Activated T-helper 1 cell treated with Interleukin-2 at 50 U/mL for 16 hours (primary cell): Measurements from ENCODE around the gene PDXK.

ENCODE experiments used
- DNase-seq: peaks from one replicate; pipeline ENCODE4 v3.0.0-alpha.2; 2020; ENCODE audit warnings: low read depth

The PDXK gene

GRCh38 chr21:43781846-43782245 is 62.9 kb downstream of the PDXK start:
- DNase-seq, result no peak

GRCh38 chr21:43782431-43783097 is 63.6 kb downstream of the PDXK start:
- no peak for DNase-seq

GRCh38 chr21:43783098-43783700 is 64.3 kb downstream of the PDXK start:
- DNase-seq, result no peak

GRCh38 chr21:43785134-43785533 is 66.2 kb downstream of the PDXK start:
- DNase-seq, result no peak

- no peak for DNase-seq
These were observed 67.4 kb downstream of the PDXK start for GRCh38 chr21:43786300-43786806.

GRCh38 chr21:43786807-43787440 is 68.0 kb downstream of the PDXK start:
- no peak for DNase-seq

GRCh38 chr21:43789276-43790009 is 70.5 kb downstream of the PDXK start, which contains the start of gene RRP1:
TSS of gene RRP1 (plus strand) at chr21:43789577. CDS start at chr21:43789630, 53 bp downstream.
- peak; percentile 94 for DNase-seq

- DNase-seq, result no peak
These were observed 71.1 kb downstream of the PDXK start for GRCh38 chr21:43790010-43790524.

- DNase-seq, result no peak
These were observed 73.5 kb downstream of the PDXK start for GRCh38 chr21:43792406-43792805.

- DNase-seq, result no peak
These were observed 74.3 kb downstream of the PDXK start for GRCh38 chr21:43793243-43793642.

- DNase-seq, result no peak
These were observed 75.4 kb downstream of the PDXK start for GRCh38 chr21:43794311-43794710.

GRCh38 chr21:43794857-43795256 is 75.9 kb downstream of the PDXK start:
- DNase-seq, result no peak

GRCh38 chr21:43797415-43797814 is 78.5 kb downstream of the PDXK start:
- DNase-seq, result no peak

GRCh38 chr21:43797925-43798715 is 79.2 kb downstream of the PDXK start:
- no peak for DNase-seq

- no peak for DNase-seq
These were observed 80.4 kb downstream of the PDXK start for GRCh38 chr21:43799301-43799840.

- no peak for DNase-seq
These were observed 81.2 kb downstream of the PDXK start for GRCh38 chr21:43800124-43800523.

- DNase-seq, result no peak
These were observed 81.6 kb downstream of the PDXK start for GRCh38 chr21:43800566-43800965.

GRCh38 chr21:43801006-43801783 is 82.3 kb downstream of the PDXK start:
- DNase-seq, result no peak

- DNase-seq, result no peak
These were observed 83.9 kb downstream of the PDXK start for GRCh38 chr21:43802713-43803313.
